ENCODE measurements around the gene LRP1.

The LRP1 gene

GRCh38 chr12:57154076-57154475 lies 25.8 kb downstream of the LRP1 start:
- H3F3A ChIP-seq (ENCODE audit: control insufficient read depth, insufficient read depth), result no peaks in the 10 kb centered on the region
- no peaks in the 10 kb centered on the region for H3K9me2 ChIP-seq (replicated peaks; ENCODE audit: control insufficient read depth, low read length)
- no peaks in the 10 kb centered on the region for H3K79me2 ChIP-seq (ENCODE audit: control insufficient read depth, low read length)
- H3K27ac ChIP-seq (ENCODE audit: low read depth, low read length), result no peak overlapping the region
- TF ChIP-seq, protein P1, sequence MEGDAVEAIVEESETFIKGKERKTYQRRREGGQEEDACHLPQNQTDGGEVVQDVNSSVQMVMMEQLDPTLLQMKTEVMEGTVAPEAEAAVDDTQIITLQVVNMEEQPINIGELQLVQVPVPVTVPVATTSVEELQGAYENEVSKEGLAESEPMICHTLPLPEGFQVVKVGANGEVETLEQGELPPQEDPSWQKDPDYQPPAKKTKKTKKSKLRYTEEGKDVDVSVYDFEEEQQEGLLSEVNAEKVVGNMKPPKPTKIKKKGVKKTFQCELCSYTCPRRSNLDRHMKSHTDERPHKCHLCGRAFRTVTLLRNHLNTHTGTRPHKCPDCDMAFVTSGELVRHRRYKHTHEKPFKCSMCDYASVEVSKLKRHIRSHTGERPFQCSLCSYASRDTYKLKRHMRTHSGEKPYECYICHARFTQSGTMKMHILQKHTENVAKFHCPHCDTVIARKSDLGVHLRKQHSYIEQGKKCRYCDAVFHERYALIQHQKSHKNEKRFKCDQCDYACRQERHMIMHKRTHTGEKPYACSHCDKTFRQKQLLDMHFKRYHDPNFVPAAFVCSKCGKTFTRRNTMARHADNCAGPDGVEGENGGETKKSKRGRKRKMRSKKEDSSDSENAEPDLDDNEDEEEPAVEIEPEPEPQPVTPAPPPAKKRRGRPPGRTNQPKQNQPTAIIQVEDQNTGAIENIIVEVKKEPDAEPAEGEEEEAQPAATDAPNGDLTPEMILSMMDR (IDR thresholded peaks at IDR 0.05; ENCODE audit: low read depth, low read length, poor library complexity, severe bottlenecking), result no peak
- TF ChIP-seq EZH2phosphoT487 (IDR thresholded peaks at IDR 0.05; ENCODE audit: borderline replicate concordance, low read length), result no peak
- H3K4me3 ChIP-seq (ENCODE audit: low read length), result no peak overlapping the region
- H3K9me3 ChIP-seq (ENCODE audit: control insufficient read depth, insufficient read depth, low read length), result no peaks in the 10 kb centered on the region
- no peaks in the 10 kb centered on the region for H4K20me1 ChIP-seq (ENCODE audit: control insufficient read depth, insufficient read depth, low read depth, low read length)
- no peak overlapping the region for H3K4me2 ChIP-seq (ENCODE audit: low read length)
- peaks cover 7% of the 10 kb centered on the region for H3K4me1 ChIP-seq (ENCODE audit: control insufficient read depth, low read length)
- no peaks in the 10 kb centered on the region for H3K27me3 ChIP-seq (ENCODE audit: control insufficient read depth, low read length)
- no peaks in the 10 kb centered on the region for H3K36me3 ChIP-seq (ENCODE audit: control insufficient read depth, low read length)

- Histone ChIP-seq H3K79me2 (ENCODE audit: control insufficient read depth, low read length) (no peaks in the 10 kb centered on the region), H3K4me3 (ENCODE audit: low read length) (no peak overlapping the region), H3K4me1 (ENCODE audit: control insufficient read depth, low read length) (peaks cover 6% of the 10 kb centered on the region), H3K4me2 (ENCODE audit: low read length) (no peak overlapping the region), H3K9me2 (replicated peaks; ENCODE audit: control insufficient read depth, low read length) (no peaks in the 10 kb centered on the region), H3K27me3 (ENCODE audit: control insufficient read depth, low read length) (no peaks in the 10 kb centered on the region), H3F3A (ENCODE audit: control insufficient read depth, insufficient read depth) (no peaks in the 10 kb centered on the region), H4K20me1 (ENCODE audit: control insufficient read depth, insufficient read depth, low read depth, low read length) (no peaks in the 10 kb centered on the region), H3K27ac (ENCODE audit: low read depth, low read length) (no peak overlapping the region), H3K36me3 (ENCODE audit: control insufficient read depth, low read length) (no peaks in the 10 kb centered on the region), H3K9me3 (ENCODE audit: control insufficient read depth, insufficient read depth, low read length) (no peaks in the 10 kb centered on the region)
- TF ChIP-seq, protein P1 (IDR thresholded peaks at IDR 0.05; ENCODE audit: low read depth, low read length, poor library complexity, severe bottlenecking), result no peak
- TF ChIP-seq EZH2phosphoT487 (IDR thresholded peaks at IDR 0.05; ENCODE audit: borderline replicate concordance, low read length), result no peak
Observed at GRCh38 chr12:57154804-57155434, 26.6 kb downstream of the LRP1 start.

GRCh38 chr12:57156701-57157403 lies 28.6 kb downstream of the LRP1 start:
- Histone ChIP-seq H3K4me3 (ENCODE audit: low read length) (no peak overlapping the region), H3K9me2 (replicated peaks; ENCODE audit: control insufficient read depth, low read length) (no peaks in the 10 kb centered on the region), H4K20me1 (ENCODE audit: control insufficient read depth, insufficient read depth, low read depth, low read length) (no peaks in the 10 kb centered on the region), H3K27ac (ENCODE audit: low read depth, low read length) (no peak overlapping the region), H3K79me2 (ENCODE audit: control insufficient read depth, low read length) (no peaks in the 10 kb centered on the region), H3K4me2 (ENCODE audit: low read length) (no peak overlapping the region), H3K9me3 (ENCODE audit: control insufficient read depth, insufficient read depth, low read length) (no peaks in the 10 kb centered on the region), H3K36me3 (ENCODE audit: control insufficient read depth, low read length) (no peaks in the 10 kb centered on the region), H3K4me1 (ENCODE audit: control insufficient read depth, low read length) (peaks cover 6% of the 10 kb centered on the region), H3F3A (ENCODE audit: control insufficient read depth, insufficient read depth) (no peaks in the 10 kb centered on the region), H3K27me3 (ENCODE audit: control insufficient read depth, low read length) (no peaks in the 10 kb centered on the region)
- TF ChIP-seq EZH2phosphoT487 (IDR thresholded peaks at IDR 0.05; ENCODE audit: borderline replicate concordance, low read length), result no peak
- TF ChIP-seq, protein P1 (IDR thresholded peaks at IDR 0.05; ENCODE audit: low read depth, low read length, poor library complexity, severe bottlenecking), result no peak

Data from DOHH2 (cell line).